ENCODE data around the gene RAD18.

RAD18 gene

GRCh38 chr3:8962226-8962861, 928 bp downstream of the RAD18 start:
- no peak for DNase-seq

DNA sequence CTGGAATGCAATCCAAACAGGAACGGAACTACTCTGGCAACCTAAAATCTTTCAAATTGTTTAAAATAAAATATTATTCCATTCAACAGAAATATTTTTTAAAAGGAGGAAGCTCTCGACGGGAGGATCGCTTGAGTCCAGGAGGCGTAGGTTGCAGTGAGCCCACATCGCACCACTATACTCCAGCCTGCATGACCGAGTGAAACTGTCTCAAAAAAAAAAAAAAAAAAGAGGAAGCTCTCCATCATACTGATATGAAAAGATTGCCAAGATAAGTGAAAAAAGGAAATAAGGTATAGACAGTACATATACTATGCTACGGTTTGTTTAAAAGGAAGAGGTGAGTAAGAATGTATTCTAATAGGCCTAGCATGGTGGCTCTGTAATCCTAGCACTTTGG, 3.6 kb downstream of the RAD18 start:
- DNase-seq = no peak

- DNase-seq = no peak
Measured at GRCh38 chr3:8954938-8955763, 8.1 kb downstream of the RAD18 start.

GRCh38 chr3:8953313-8953712, 10.0 kb downstream of the RAD18 start:
- DNase-seq = no peak

GRCh38 chr3:8952130-8952529, 11.1 kb downstream of the RAD18 start:
- DNase-seq = no peak

GRCh38 chr3:8945890-8946600, 17.2 kb downstream of the RAD18 start:
- DNase-seq = no peak

GRCh38 chr3:8942746-8943488, 20.4 kb downstream of the RAD18 start:
- DNase-seq = no peak

DNA sequence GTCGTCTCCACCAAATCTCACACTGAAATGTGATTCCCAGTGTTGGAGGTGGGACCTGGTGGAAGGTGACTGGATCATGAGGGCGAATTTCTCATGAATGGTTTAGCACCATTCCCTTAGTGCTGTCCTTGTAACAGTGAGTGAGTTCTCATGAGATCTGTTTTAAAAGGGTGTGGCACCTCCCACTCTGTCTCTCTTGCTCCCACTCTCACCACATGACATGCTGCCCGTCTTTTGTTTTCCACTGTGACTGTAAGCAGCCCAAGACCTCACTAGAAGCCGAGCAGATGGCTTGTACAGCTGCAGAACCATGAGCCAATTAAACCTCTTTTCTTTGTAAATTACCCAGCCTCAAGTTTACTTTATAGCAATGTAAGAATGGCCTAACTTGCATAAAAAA, 21.2 kb downstream of the RAD18 start:
- DNase-seq = no peak

DNA sequence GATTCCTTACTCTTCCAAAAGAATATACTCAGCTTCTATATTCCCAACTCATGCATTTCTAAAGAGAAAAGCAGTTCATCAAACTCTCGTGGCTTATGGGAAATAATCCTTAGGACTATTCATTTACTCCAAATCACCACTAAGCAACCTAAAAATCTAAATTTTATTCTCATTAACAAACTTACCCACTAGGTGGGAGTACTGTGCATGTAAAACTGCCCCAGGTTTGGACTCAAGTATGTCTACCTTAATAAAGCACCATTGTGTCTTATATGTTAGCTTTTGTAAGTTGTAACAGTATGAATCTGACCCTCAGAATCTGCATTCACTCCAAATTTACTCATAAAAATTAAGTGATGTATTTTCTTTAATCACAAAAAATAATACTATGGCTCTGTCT, 25.3 kb downstream of the RAD18 start:
- no peak for DNase-seq

GRCh38 chr3:8937064-8938020, 25.9 kb downstream of the RAD18 start:
- DNase-seq = no peak

GRCh38 chr3:8932507-8932906, 30.8 kb downstream of the RAD18 start:
- DNase-seq = no peak

DNA sequence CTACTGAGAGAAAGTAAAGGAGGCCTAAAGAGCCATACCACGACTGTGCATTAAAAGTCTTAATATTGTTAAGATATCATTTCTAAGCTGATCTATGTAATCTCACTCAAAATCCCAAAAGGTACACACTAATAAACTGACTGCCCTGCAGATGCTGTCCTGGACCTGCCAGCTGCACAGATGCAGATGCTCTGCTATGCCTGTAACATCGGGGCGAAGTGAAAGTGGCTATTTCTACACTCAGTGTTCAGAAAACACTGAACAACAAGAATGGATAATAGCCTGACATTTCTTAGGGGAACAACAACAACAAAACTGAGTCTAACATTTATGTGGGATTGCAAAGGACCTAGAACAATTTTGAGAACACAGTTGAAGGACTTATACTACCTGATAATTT, 31.9 kb downstream of the RAD18 start:
- DNase-seq = no peak

DNA sequence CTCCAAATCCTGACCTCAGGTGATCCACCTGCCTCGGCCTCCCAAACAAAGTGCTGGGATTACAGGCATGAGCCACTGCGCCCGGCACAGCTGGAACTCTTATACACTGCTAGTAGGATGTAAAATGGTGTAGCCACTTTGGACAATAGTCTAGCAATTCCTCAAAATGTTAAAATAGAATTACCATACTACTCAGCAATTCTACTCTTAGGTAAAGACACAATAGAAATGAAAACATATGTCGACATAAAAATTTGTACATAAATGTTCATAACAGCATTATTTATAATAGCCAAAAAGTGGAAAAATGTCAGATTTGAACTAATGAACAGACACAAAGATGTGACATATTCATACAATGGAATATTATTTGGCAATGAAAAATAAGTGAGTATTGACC, 33.4 kb downstream of the RAD18 start:
- DNase-seq = no peak

DNA sequence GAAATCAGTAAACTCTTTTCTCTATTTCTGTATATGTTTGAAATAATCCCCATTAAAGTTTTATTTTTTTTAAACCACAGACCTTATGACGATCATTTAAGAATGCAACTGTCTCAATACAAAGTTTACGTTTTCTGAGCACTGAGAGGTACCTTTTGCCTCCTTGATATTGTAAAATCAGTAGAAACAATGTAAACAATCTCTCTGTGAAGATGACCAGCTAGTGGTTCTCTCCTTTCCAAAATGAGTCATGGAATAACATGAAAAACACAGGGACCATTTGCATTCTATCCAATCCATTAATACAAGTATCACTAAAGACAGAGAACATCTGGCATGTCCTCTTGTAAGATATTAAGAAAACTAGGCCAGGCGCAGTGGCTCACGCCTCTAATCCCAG, 48.8 kb downstream of the RAD18 start:
- no peak for DNase-seq

GRCh38 chr3:8911781-8912180, 51.5 kb downstream of the RAD18 start:
- no peak for DNase-seq

DNA sequence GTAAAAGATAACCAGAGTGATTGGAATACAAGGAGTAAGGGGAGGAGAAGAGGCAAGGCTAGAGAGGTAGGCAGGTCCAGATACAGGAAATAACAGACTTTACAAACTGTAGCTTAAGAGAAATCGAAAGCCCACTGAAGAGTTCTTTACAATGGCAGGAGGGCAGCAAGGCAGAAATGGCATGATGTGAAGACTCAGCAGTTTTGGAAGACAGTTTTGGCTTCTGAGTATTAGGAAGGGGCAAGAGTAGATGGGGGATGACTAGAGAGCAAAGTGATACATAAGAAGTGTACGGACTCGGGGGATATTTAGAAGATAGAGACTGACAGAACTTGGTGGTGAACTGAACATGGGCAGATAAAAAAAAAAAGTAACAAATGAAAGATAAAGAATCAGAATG, 54.1 kb downstream of the RAD18 start:
- DNase-seq = no peak

GRCh38 chr3:8903191-8903590, 60.1 kb downstream of the RAD18 start:
- no peak for DNase-seq

DNA sequence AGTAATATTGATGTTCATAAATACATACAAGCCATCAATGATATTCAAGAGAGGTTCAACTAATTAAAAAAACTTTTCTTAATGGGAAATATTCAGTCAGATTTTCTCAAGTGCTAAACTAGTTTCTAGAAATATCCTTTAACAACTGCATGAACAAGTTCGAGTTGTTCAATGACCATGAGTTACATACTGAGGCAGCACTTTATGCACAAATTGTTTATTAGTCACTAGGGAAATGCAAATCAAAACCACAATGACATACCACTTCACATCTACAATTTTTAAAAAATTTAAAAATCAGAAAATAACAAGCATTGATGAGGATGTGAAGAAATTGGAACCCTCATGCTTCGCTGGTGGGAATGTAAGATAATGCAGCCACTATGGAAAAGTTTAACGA, 62.4 kb downstream of the RAD18 start:
- DNase-seq = no peak

GRCh38 chr3:8899876-8900460, 63.3 kb downstream of the RAD18 start:
- DNase-seq = no peak

DNA sequence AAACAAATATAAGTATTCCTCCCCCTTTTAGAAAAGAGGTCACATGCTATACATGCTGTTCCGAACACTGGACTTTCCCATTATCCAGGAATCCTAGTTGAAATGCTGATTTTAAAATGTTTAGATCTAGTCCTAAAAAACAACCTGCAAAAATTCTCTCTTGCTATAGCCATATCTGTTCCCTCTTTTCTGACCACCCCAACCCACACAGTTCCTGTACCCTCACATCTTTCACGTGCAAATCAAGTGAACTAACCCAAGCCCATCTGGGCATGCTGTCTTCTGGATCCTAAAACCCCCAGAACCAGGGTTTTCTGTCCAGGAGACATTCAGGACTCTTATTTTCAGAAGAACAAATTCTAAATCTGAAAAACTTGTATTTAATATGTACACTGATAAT, 67.4 kb downstream of the RAD18 start:
- no peak for DNase-seq

- DNase-seq = no peak
Measured at GRCh38 chr3:8893001-8893400, 70.3 kb downstream of the RAD18 start.

DNA sequence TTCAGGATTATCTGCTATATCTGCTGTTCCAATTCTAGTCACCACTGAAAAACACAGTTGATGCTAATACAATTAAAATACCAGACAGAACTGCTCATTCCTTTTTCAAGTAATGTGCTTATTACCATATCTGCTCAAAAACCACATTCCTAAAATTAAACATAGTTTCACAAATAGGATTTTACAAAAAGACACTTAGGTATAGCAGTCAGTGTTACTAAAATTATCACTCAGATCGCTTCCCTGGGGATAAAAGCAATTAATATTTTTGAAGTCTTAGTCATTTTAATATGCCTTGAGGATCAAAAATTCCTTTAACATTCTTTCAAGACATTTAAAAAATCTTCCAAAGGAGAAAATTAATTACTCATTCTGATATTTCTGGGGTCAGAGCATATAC, 71.5 kb downstream of the RAD18 start:
- DNase-seq = no peak
